GM18499 (cell line): ENCODE measurements around the gene CYB5RL.
"Not testable (repeated sequence)": the region's sequence is repeated elsewhere in the genome, so short reads cannot be mapped to it uniquely, and the experiment has no call there.

Experiments
- ATAC-seq: cut with Tn5 transposase; IDR thresholded peaks from one replicate; pipeline ENCODE4 v1.9.1; 2021; ENCODE audit warnings: moderate number of reproducible peaks; ENCODE audit not compliant: insufficient read depth, unreplicated experiment

CYB5RL gene

GRCh38 chr1:54191525-54191924 is 8.3 kb downstream of the CYB5RL start:
- no peak for ATAC-seq

DNA sequence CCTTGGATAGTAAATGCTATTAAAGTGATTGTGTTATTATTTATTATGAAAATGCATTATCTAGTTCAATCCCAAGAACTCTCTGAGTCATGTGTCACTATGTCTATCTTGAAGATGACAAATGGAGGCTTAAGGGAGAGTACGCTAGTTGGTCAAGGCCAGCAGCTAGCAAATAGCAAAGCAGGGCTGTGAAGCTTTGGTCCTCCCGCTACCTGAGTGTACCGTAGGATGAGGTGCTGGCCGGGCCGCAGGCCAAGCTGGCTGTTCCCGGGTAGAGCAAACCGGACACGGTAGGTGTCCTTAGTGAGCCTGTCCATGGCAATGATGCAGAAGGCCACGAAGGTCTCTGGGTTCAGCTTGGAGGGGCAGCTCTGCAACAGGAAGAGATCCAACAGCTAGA is 9.3 kb downstream of the CYB5RL start:
- no peak for ATAC-seq

- no peak for ATAC-seq
Observed at GRCh38 chr1:54188291-54188690, 11.5 kb downstream of the CYB5RL start.

DNA sequence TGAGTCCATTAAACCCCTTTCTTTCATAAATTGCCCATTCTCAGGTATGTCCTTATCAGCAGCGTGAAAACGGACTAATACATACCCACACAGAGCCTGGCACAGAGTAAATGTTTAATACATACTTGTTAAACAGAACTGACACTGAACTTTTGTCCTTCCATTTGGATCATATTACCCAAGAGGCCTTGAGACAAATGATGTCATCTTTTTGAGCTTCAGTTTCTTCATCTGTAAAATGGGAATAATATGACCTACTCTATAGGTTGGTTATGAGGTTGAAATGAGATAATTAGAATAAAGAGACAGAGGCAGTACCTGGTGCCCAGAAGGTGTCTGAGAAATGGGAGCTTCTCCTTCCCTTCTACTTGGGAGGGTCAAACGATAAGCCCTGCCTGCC is 13.8 kb downstream of the CYB5RL start:
- no peak for ATAC-seq

GRCh38 chr1:54180701-54181360 is 19.0 kb downstream of the CYB5RL start:
- no peak for ATAC-seq

DNA sequence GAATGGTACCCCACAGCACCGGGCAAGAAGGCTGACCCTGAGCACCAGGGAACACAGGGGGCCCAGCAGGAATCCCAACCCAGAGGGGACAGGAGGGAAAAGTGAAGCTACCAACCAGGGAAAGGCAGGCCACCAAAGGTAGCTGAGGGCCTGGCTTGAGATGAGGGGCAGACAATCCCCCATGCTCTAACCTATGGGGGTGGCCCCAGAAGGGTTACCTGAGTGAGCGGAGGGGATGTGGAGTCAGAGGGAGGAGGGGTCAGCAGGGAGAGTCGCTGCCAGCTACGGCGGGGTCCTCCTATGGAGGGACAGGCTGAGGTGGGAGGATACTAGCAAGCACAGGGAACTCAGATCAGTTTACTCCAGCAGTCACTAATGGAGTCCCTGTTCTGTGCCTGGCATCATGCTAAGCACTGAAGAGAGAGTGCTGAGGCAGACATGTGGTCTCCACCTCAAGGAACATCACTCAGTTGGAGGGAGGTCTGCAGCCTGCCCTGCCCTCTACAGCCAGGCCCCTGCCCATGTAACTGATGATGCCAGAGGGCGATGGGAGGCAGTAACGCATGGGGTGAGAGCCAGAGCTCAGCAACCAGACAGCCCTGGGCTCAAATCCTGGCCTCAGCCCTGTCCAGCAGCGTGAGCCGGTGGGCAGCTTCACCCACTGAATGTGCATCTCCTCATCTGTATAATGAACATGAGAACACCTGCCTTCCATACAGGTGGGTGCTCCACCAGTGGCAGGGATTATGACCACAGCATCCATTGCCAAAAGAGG is 21.3 kb downstream of the CYB5RL start:
- ATAC-seq, result no peak

DNA sequence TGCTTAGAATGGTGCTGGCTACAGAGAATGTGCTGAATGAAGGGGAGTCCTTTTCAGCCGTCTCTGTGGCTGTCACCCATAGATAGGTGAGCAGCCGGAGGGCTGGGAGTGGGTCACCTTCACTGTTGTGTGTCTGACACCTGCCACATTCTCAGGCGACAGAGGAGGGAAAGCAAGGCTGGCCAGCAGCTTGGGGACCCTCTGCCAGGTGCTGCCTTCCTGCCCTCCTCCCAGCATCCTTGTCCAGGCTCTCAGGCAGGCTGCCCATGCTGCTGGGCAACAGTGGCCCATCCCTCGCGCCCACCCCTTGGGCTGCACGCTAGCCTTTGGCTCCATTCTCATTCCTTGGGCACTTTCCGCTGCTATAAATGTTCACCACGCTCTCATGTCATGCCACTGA is 22.1 kb downstream of the CYB5RL start:
- no peak for ATAC-seq

DNA sequence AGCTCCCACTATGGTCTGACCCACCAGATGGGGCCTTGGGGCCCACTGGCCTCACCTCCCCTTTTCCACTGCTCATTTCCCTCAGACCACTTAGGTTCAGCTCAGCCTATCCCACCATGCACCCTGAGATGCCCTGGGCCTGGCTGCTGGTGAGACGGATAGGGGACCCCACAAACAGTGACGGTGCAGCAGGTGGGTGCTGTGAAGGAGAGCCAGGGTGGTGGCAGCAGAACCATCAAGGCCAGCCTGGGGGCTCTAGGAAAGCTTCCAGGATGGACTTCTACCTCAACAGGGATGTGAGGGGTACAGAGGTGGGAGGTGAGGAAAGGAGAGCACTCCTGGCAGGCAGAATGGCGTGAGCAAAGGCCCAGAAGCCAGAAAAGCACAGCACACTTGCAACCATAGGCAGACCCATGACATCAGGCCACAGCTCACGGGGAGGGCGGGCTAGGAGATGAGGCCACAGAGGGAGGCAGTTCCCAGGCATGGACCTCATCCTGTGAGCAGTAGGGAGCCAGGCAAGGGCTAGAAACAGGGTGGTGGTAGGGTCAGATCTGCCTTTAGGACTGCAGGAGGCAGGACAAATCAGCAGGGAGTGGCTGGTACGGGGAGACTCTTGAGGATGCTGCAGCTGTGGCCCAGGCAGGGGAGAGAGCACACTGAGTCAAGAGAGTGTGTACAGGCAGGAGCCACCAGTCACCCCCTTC is 23.1 kb downstream of the CYB5RL start:
- no peak for ATAC-seq

DNA sequence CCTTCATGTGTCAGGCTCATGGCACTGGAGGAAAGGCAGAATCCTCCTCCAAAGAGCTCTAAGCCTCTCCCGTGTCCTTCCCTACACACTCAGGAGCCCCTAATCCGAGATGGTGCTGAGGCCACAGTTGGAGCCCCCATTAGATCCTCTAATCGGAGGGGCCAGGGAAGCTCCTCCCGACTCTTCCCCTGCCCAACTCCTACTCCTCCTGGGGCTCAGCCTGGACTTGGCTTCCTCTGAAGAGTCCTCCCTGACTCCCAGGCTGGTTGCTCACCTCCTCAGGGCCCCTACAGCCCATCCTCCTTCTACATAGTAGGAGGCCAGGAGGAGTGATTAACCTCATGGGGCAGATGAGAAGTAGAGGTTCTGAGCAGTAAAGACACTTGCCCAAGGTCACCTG is 25.7 kb downstream of the CYB5RL start:
- ATAC-seq, result no peak

DNA sequence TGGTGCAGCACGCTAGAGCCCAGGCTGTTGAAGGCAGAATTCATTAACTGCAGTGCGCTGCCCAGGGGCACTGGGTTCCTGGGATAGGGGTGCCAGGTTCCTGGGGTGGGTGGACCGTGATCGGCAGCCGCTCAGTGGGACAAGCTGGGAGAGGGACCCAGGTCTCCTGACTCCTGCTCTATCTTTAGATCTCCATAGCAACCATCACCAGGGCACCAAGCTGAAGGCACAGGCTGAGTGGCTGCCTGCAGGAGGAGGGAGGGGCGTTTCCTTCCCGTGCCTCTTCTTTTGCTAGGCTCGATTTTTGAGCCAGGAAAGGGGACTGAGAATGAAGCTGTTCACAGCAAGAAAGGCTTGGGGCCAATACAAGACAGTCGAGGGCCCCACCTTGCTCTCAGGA is 26.1 kb downstream of the CYB5RL start:
- no peak for ATAC-seq

DNA sequence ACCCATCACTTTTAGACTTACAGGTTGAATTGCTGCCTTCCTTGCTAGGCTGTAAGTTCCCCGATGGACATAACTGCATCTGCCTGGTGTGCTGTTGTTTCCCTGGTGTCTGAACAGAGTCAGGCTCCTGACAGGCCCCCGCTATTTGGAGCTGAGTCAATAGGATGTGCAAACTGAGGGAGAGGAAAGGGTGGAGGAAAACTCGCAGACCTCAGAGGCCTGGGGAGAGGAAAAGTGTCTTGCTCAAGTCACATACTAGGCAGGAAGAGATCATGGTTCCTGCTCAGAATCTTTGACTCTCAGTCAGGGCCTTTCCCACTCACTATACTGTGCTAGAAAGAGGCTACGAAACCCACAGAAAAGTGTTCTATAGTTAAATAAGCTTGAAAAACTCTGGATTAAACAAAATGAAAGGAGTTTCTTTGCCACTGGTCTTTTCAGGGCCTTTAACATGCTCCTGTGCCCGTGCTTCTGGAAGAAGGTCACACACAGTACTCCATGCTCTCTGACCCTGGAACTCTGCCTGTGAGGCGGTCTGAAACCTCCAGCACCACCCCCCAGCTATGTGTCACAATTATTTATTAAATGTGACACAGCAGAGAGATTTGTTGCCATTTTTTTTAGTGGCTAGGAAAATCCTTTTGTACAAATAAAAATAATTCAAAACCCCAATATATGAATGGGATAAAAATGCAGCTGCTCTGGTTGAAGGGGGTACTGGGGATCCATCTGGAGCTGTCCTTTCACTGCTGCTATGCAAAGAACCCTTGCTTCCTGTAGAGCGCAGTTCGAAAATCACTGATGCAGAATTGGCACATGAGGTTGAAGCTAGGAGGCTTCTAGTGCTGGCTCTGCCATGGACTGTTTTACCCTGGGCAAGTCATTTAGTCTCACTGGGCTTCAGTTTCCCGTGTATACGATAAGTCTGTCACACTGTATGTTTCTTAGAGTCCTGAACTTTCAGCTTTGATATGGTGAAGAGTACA is 26.9 kb downstream of the CYB5RL start:
- no peak for ATAC-seq

- ATAC-seq, result no peak
Observed at GRCh38 chr1:54171606-54172005, 28.2 kb downstream of the CYB5RL start.

DNA sequence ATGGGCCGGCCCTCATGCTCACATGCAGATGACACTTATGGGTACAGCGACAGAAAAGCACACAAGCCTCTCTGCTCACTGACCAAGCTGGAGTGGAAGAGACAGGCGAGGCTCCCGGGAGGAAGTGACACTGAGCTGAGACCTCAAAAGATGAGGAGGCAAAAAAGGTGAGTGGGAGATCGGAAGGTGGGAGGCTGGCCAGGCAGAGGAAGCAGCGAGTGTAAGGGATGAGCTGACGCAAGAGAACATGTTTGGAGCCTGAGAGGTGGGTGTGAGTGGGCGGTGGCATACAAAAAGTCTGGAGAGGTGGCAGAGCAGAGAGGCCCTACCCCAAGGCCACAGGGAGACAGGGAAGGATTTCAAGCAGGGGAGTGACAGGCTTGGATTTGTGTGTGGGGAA is 28.8 kb downstream of the CYB5RL start:
- ATAC-seq, result no peak

GRCh38 chr1:54169068-54169467 is 30.8 kb downstream of the CYB5RL start:
- no peak for ATAC-seq

DNA sequence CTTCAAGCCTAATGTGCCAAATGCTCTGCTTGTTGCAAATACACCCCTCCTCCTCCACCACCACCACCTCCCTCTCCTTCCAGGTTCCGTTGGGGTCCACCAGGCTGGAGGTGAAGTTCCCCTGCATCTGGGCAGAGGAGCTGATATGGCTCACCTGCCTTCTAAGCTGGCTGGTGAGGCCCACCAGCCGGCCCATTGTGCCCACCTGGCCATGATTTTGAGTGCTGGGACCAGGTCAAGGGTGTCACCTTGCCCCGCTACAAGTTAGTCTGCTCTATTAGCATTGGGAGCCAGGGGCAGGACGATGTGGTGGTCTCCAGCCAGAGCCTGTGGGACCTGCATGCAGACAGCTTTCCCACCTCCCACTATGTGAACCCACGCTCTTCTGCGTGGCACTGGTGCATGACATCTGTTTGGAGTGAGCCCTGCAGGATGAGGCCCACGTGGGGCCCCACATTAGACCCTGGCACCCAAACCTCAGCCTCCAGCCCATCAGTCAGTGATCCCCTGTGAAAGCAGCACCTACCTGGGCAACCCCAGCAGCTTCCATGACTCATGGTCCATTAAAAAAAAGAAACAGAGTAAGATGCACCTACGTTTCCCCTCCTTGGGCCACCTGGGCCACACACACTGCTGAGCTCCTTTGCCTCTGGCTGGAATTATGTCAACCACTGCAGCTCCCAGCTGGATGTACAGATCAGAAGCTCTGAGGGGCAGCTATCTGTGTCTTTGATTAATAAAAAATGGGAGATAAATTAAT is 31.4 kb downstream of the CYB5RL start:
- no peak for ATAC-seq

GRCh38 chr1:54167422-54168139 is 32.2 kb downstream of the CYB5RL start:
- no peak for ATAC-seq

GRCh38 chr1:54166357-54166756 is 33.5 kb downstream of the CYB5RL start:
- ATAC-seq, result not testable (repeated sequence)

- no peak for ATAC-seq
Observed at GRCh38 chr1:54165146-54165545, 34.7 kb downstream of the CYB5RL start.

DNA sequence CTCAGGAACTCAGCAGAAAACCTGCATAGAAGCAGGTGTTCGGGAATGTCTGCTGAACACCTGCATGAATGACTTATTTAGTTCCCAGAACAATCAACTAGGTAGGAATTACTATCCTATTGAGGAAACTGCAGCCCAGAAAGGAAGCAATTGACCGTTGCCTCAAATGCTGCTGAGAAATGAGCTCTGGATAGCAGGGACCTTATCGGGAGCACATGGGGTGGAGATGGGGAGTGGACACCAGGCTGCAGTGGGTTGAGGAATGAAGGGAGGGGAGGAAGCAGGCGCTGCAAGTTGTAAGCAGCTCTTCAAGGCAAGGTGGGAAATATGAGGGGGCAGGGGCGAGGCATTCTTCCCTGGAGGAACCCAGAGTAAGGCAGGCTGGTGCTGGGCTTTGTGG is 36.3 kb downstream of the CYB5RL start:
- ATAC-seq, result no peak
